DOHH2 (cell line): ENCODE results near the gene PXDC1.

ENCODE experiments used
- H3F3A ChIP-seq: fragments of 200-600 bp; sonication (generic), shearing (Covaris generic); 2 replicates; pipeline ENCODE4 v1.6.0; 2016; ENCODE audit warnings: antibody characterized with exemption, mild to moderate bottlenecking; ENCODE audit not compliant: control insufficient read depth, insufficient read depth
- H3K27ac ChIP-seq: fragments of 200-600 bp; sonication (generic); 2 replicates; pipeline ENCODE4 v1.5.1; 2014; ENCODE audit warnings: low read depth, mild to moderate bottlenecking, low read length, moderate library complexity
- H3K27me3 ChIP-seq: fragments of 200-600 bp; sonication (generic); 2 replicates; pipeline ENCODE4 v1.6.1; 2014; ENCODE audit warnings: mild to moderate bottlenecking, low read length, mixed read lengths; ENCODE audit not compliant: control insufficient read depth
- H3K36me3 ChIP-seq: fragments of 200-600 bp; sonication (generic); 2 replicates; pipeline ENCODE4 v1.6.1; 2014; ENCODE audit warnings: mild to moderate bottlenecking, low read length, moderate library complexity, mixed read lengths; ENCODE audit not compliant: control insufficient read depth
- H3K4me1 ChIP-seq: fragments of 200-600 bp; sonication (generic); 2 replicates; pipeline ENCODE4 v1.6.1; 2014; ENCODE audit warnings: mild to moderate bottlenecking, low read length, mixed read lengths; ENCODE audit not compliant: control insufficient read depth
- H3K4me2 ChIP-seq: fragments of 200-600 bp; sonication (generic); 2 replicates; pipeline ENCODE4 v1.6.0; 2014; ENCODE audit warnings: mild to moderate bottlenecking, low read length, moderate library complexity
- H3K4me3 ChIP-seq: fragments of 200-600 bp; sonication (generic); 2 replicates; pipeline ENCODE4 v1.5.1; 2014; ENCODE audit warnings: mild to moderate bottlenecking, low read length, mixed read lengths
- H3K79me2 ChIP-seq: fragments of 200-600 bp; sonication (generic); 2 replicates; pipeline ENCODE4 v1.6.1; 2014; ENCODE audit warnings: mild to moderate bottlenecking, low read length, mixed read lengths; ENCODE audit not compliant: control insufficient read depth
- H3K9me2 ChIP-seq: fragments of 200-600 bp; sonication (generic); replicated peaks from 2 replicates; pipeline ENCODE4 v1.6.1; 2014; ENCODE audit warnings: mild to moderate bottlenecking, low read length, mixed read lengths; ENCODE audit not compliant: control insufficient read depth
- H3K9me3 ChIP-seq: fragments of 200-600 bp; sonication (generic); 2 replicates; pipeline ENCODE4 v1.6.1; 2014; ENCODE audit warnings: antibody characterized with exemption, low read length, mixed read lengths; ENCODE audit not compliant: control insufficient read depth, insufficient read depth
- H4K20me1 ChIP-seq: fragments of 200-600 bp; sonication (generic); 2 replicates; pipeline ENCODE4 v1.6.0; 2014; ENCODE audit warnings: low read depth, mild to moderate bottlenecking, antibody characterized with exemption, low read length, moderate library complexity; ENCODE audit not compliant: control insufficient read depth, insufficient read depth
- CTCF ChIP-seq: fragments of 200-600 bp; sonication (generic); IDR thresholded peaks from one replicate; pipeline ENCODE4 v1.5.1; 2014; ENCODE audit warnings: antibody characterized with exemption, mild to moderate bottlenecking, low read depth, low read length; ENCODE audit not compliant: poor library complexity, severe bottlenecking
- EZH2phosphoT487 ChIP-seq: fragments of 200-600 bp; sonication (generic); IDR thresholded peaks from 2 replicates; pipeline ENCODE4 v1.6.1; 2017; ENCODE audit warnings: borderline replicate concordance, mild to moderate bottlenecking, antibody characterized with exemption, low read length, moderate library complexity, mixed read lengths

Gene PXDC1

GRCh38 chr6:3719462-3720308 is 31.8 kb downstream of the PXDC1 start:
- H3K9me2 ChIP-seq, result no peaks in the 10 kb centered on the region
- no peak overlapping the region for H3K4me2 ChIP-seq
- H4K20me1 ChIP-seq, result no peaks in the 10 kb centered on the region
- H3K79me2 ChIP-seq, result no peaks in the 10 kb centered on the region
- TF ChIP-seq CTCF, result no peak
- no peak for TF ChIP-seq EZH2phosphoT487
- H3F3A ChIP-seq, result no peaks in the 10 kb centered on the region
- H3K27me3 ChIP-seq, result peaks cover 4% of the 10 kb centered on the region; the same call in 1 of the 2 replicates
- H3K9me3 ChIP-seq, result no peaks in the 10 kb centered on the region
- no peaks in the 10 kb centered on the region for H3K4me1 ChIP-seq
- no peak overlapping the region for H3K27ac ChIP-seq
- H3K36me3 ChIP-seq, result no peaks in the 10 kb centered on the region
- H3K4me3 ChIP-seq, result no peak overlapping the region

- H3K9me2 ChIP-seq, result no peaks in the 10 kb centered on the region
- no peak overlapping the region for H3K4me2 ChIP-seq
These were observed 33.1 kb downstream of the PXDC1 start for GRCh38 chr6:3718407-3718806.

GRCh38 chr6:3715285-3715684 is 36.2 kb downstream of the PXDC1 start:
- Histone ChIP-seq H4K20me1 (no peaks in the 10 kb centered on the region), H3K4me2 (no peak overlapping the region), H3K27me3 (peaks cover 4% of the 10 kb centered on the region; the same call in 1 of the 2 replicates)

More at GRCh38 chr6:3718407-3718806, 33.1 kb downstream of the PXDC1 start:
- peaks cover 4% of the 10 kb centered on the region; the same call in 1 of the 2 replicates for H3K27me3 ChIP-seq
- H3K79me2 ChIP-seq, result no peaks in the 10 kb centered on the region
- H3K36me3 ChIP-seq, result no peaks in the 10 kb centered on the region
- no peaks in the 10 kb centered on the region for H3K4me1 ChIP-seq
- TF ChIP-seq CTCF (no peak), EZH2phosphoT487 (no peak)
- no peak overlapping the region for H3K4me3 ChIP-seq
- H3K9me3 ChIP-seq, result no peaks in the 10 kb centered on the region
- no peaks in the 10 kb centered on the region for H4K20me1 ChIP-seq
- H3F3A ChIP-seq, result no peaks in the 10 kb centered on the region
- H3K27ac ChIP-seq, result no peak overlapping the region

More at GRCh38 chr6:3715285-3715684, 36.2 kb downstream of the PXDC1 start:
- H3K79me2 ChIP-seq, result no peaks in the 10 kb centered on the region
- H3K4me1 ChIP-seq, result no peaks in the 10 kb centered on the region
- no peaks in the 10 kb centered on the region for H3K9me3 ChIP-seq
- TF ChIP-seq EZH2phosphoT487, result no peak
- no peak for TF ChIP-seq CTCF
- no peaks in the 10 kb centered on the region for H3K36me3 ChIP-seq
- H3F3A ChIP-seq, result no peaks in the 10 kb centered on the region
- no peak overlapping the region for H3K4me3 ChIP-seq
- no peaks in the 10 kb centered on the region for H3K9me2 ChIP-seq
- H3K27ac ChIP-seq, result no peak overlapping the region
